CD4-positive, alpha-beta memory T cell (primary cell): ENCODE results near the gene GARRE1. TPM values are rescaled to one million over a fixed set of nuclear protein-coding genes. Genes with fewer than 3 reads are reported as not detected.
A peak's percentile ranks its signal among the peaks of the same experiment; 100 is the strongest.

Experiments
- CTCF ChIA-PET: fragments of 350-600 bp; sonication (Branson Sonifier 250); formaldehyde crosslinking; loops from one replicate; lab custom pipeline; 2021; ENCODE audit warnings: inconsistent platforms; ENCODE audit not compliant: partially characterized antibody; lab: Charles Lee
- POLR2A ChIA-PET: fragments of 350-600 bp; sonication (Branson Sonifier 250); formaldehyde crosslinking; loops from one replicate; lab custom pipeline; 2021; ENCODE audit not compliant: partially characterized antibody; lab: Charles Lee
- DNase-seq, 5 donors: peaks; one replicate each; pipeline versions ENCODE4 v3.0.0 to v3.0.0-alpha.2; 2020 to 2022; ENCODE audit warnings: mixed read lengths in 1 of 5
- H3K27ac ChIP-seq: one replicate; pipeline ENCODE4 v1.7.0; 2013; ENCODE audit warnings: low read depth, low read length
- H3K27me3 ChIP-seq: 2 replicates; pipeline ENCODE4 v1.7.0; 2013; ENCODE audit warnings: mild to moderate bottlenecking, low read length, moderate library complexity; ENCODE audit not compliant: insufficient read depth
- H3K36me3 ChIP-seq: 2 replicates; pipeline ENCODE4 v1.7.0; 2013; ENCODE audit warnings: mild to moderate bottlenecking, low read length, moderate library complexity; ENCODE audit not compliant: insufficient read depth
- H3K4me1 ChIP-seq: 2 replicates; pipeline ENCODE4 v1.7.0; 2013; ENCODE audit warnings: mild to moderate bottlenecking, low read length, moderate library complexity; ENCODE audit not compliant: insufficient read depth
- H3K4me3 ChIP-seq, 2 donors: one replicate each; pipeline ENCODE4 v1.7.0; 2013; ENCODE audit warnings: low read length in 2 of 2, mild to moderate bottlenecking in 1 of 2
- H3K9me3 ChIP-seq, 2 donors: one replicate each; pipeline ENCODE4 v1.7.0; 2013; ENCODE audit warnings: low read length in 2 of 2, control low read depth in 1 of 2; ENCODE audit not compliant: control insufficient read depth in 1 of 2
- H3K27ac Mint-ChIP-seq, 7 donors: one replicate each; pipeline ENCODE4 v1.8.0; 2020 to 2021; ENCODE audit warnings: mixed read lengths in 7 of 7, mild to moderate bottlenecking in 6 of 7, inconsistent platforms in 3 of 7, moderate library complexity in 3 of 7
- H3K27me3 Mint-ChIP-seq, 2 donors: one replicate each; pipeline ENCODE4 v1.8.0; 2020 to 2021; ENCODE audit warnings: mixed read lengths in 2 of 2
- H3K36me3 Mint-ChIP-seq, 2 donors: one replicate each; pipeline ENCODE4 v1.8.0; 2020 to 2021; ENCODE audit warnings: mixed read lengths in 2 of 2, inconsistent platforms in 1 of 2, mild to moderate bottlenecking in 1 of 2
- H3K4me1 Mint-ChIP-seq, 4 donors: one replicate each; pipeline ENCODE4 v1.8.0; 2020 to 2021; ENCODE audit warnings: mixed read lengths in 4 of 4, mild to moderate bottlenecking in 1 of 4
- H3K4me3 Mint-ChIP-seq, 8 donors: one replicate each; pipeline ENCODE4 v1.8.0; 2020 to 2021; ENCODE audit warnings: mixed read lengths in 8 of 8, mild to moderate bottlenecking in 7 of 8, moderate library complexity in 6 of 8, inconsistent platforms in 3 of 8
- H3K9me3 Mint-ChIP-seq, 8 donors: one replicate each; pipeline ENCODE4 v1.8.0; 2020 to 2021; ENCODE audit warnings: mixed read lengths in 8 of 8, mild to moderate bottlenecking in 5 of 8, inconsistent platforms in 3 of 8, moderate library complexity in 1 of 8
- intact Hi-C: fragments of 100-400 bp; cut with micrococcal nuclease; formaldehyde crosslinking; loops from one replicate; pipeline ENCODE4 v1.15.1; 2023
- polyA plus RNA-seq, 2 donors: library from polyadenylated mRNA; unstranded; fragments of 300-500 nt; fragmentation: Illumina TruSeq; gene quantifications; one replicate each; pipeline ENCODE4 v1.2.3, GENCODE V29; 2021
- total RNA-seq, 2 experiments: library from RNA; stranded (reverse); gene quantifications; one replicate each; pipeline ENCODE4 v1.2.3, GENCODE V29; 2021

Gene GARRE1
- total and polyA plus RNA-seq, 4 experiments from 2014 or later, result 3.5 to 48.2 (median 26.9) TPM

DNA sequence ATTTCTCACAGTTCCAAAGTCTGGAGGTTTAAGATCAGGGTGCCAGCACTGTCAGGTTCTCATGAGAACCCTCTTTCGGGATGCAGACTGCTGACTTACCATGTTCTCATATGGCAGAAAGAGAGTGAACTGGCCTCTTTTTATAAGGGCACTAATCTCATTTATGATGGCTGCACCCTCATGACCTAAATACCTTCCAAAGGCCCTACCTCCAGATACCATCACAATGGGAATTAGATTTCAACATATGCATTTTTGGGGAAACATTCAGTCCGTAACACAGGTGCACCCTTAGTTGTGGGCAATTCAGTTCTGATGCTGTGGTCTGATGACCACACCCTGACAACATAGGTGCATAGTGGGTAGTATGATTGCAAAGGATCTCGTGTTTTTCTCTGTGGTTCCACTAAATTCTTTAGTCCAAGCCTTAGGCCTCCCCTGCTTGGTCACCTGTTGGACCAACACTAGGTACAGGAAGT, 33.3 kb downstream of the GARRE1 start:
- POLR2A ChIA-PET, result interaction anchor here (0.6 kb wide), 1 partner anchor 9 kb away, joined by 5 read pairs; no protein-coding TSS in a partner anchor
- Histone ChIP-seq H3K4me1 (peaks cover 12% of the 10 kb centered on the region), H3K9me3 (no peaks in the 10 kb centered on the region), H3K27ac (no peak overlapping the region), H3K27me3 (no peaks in the 10 kb centered on the region), H3K36me3 (no peaks in the 10 kb centered on the region), H3K4me3 (no peak overlapping the region)
- Mint-ChIP-seq H3K4me3 (no peak overlapping the region), H3K36me3 (peaks cover 18 to 23% of the 10 kb centered on the region in 2 donors), H3K4me1 (peaks cover 13 to 29% (median 20%) of the 10 kb centered on the region in 4 donors), H3K27ac (peak overlapping the region in 1 of 7 donors; percentile 35), H3K9me3 (peaks cover 0 to 3% (median 0%) of the 10 kb centered on the region in 8 donors), H3K27me3 (no peaks in the 10 kb centered on the region)
- DNase-seq, result no peak
- intact Hi-C loops, result no loop called here
- CTCF ChIA-PET, result no interaction called here

GRCh38 chr19:34288381-34288780, 34.0 kb downstream of the GARRE1 start:
- Histone ChIP-seq H3K9me3 (no peaks in the 10 kb centered on the region), H3K4me3 (no peak overlapping the region), H3K27ac (no peak overlapping the region), H3K27me3 (no peaks in the 10 kb centered on the region), H3K36me3 (no peaks in the 10 kb centered on the region), H3K4me1 (peaks cover 9% of the 10 kb centered on the region)
- peaks cover 8 to 25% (median 14%) of the 10 kb centered on the region in 4 donors for H3K4me1 Mint-ChIP-seq
- intact Hi-C loops, result no loop called here
- H3K27ac Mint-ChIP-seq, result peak overlapping the region in 2 of 7 donors; percentile 19 to 42
- peaks cover 0 to 3% (median 0%) of the 10 kb centered on the region in 8 donors for H3K9me3 Mint-ChIP-seq
- H3K27me3 Mint-ChIP-seq, result no peaks in the 10 kb centered on the region
- ChIA-PET POLR2A (interaction anchor here (0.6 kb wide), 1 partner anchor 9 kb away, joined by 5 read pairs; no protein-coding TSS in a partner anchor), CTCF (no interaction called here)
- peaks cover 15 to 23% of the 10 kb centered on the region in 2 donors for H3K36me3 Mint-ChIP-seq
- no peak for DNase-seq
- H3K4me3 Mint-ChIP-seq, result no peak overlapping the region

- intact Hi-C loops, result no loop called here
- POLR2A ChIA-PET, result interaction anchor here (2.2 kb wide), 1 partner anchor 21 kb away, joined by 7 read pairs; no protein-coding TSS in a partner anchor
- no peak overlapping the region for H3K27ac Mint-ChIP-seq
Measured at GRCh38 chr19:34291235-34291634, 36.9 kb downstream of the GARRE1 start.

DNA sequence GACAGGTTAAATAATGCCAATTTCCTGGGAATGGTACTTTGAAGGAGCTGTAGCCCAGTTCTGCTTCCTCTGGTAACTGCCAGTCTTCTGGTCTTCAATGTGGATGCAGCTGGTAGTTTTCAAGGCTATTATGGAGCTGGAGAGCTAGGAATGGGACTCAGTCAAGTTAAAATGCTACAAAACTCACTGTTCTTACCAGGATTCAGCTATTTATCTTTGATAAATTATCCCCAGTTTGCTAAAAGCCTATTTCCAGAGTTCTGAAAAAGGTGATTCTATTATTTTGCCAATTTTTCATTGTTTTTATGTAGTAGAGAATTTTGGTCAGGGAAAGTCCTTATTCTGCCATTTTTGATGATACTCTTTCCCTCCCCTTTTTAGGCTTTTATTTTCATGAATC, 40.7 kb downstream of the GARRE1 start:
- no peaks in the 10 kb centered on the region for H3K4me1 ChIP-seq
- Mint-ChIP-seq H3K36me3 (peaks cover 6 to 14% of the 10 kb centered on the region in 2 donors), H3K4me1 (peaks cover 4 to 9% (median 7%) of the 10 kb centered on the region in 4 donors), H3K9me3 (no peaks in the 10 kb centered on the region), H3K4me3 (no peak overlapping the region), H3K27me3 (no peaks in the 10 kb centered on the region), H3K27ac (peak overlapping the region in 2 of 7 donors; percentile 23 to 37)
- H3K36me3 ChIP-seq, result no peaks in the 10 kb centered on the region
- intact Hi-C loops, result no loop called here
- no peak overlapping the region for H3K4me3 ChIP-seq
- CTCF ChIA-PET, result no interaction called here
- H3K27ac ChIP-seq, result no peak overlapping the region
- H3K27me3 ChIP-seq, result no peaks in the 10 kb centered on the region
- POLR2A ChIA-PET, result no interaction called here
- DNase-seq, result no peak
- no peaks in the 10 kb centered on the region for H3K9me3 ChIP-seq

More at GRCh38 chr19:34291235-34291634, 36.9 kb downstream of the GARRE1 start:
- no peak for DNase-seq
- peaks cover 9% of the 10 kb centered on the region for H3K4me1 ChIP-seq
- no peaks in the 10 kb centered on the region for H3K27me3 ChIP-seq
- Mint-ChIP-seq H3K9me3 (peaks cover 0 to 3% (median 0%) of the 10 kb centered on the region in 8 donors), H3K4me3 (no peak overlapping the region), H3K27me3 (no peaks in the 10 kb centered on the region), H3K4me1 (peaks cover 7 to 21% (median 14%) of the 10 kb centered on the region in 4 donors), H3K36me3 (peaks cover 12 to 20% of the 10 kb centered on the region in 2 donors)
- no peak overlapping the region for H3K27ac ChIP-seq
- H3K9me3 ChIP-seq, result no peaks in the 10 kb centered on the region
- H3K36me3 ChIP-seq, result no peaks in the 10 kb centered on the region
- CTCF ChIA-PET, result no interaction called here
- no peak overlapping the region for H3K4me3 ChIP-seq

GRCh38 chr19:34298891-34299520, 44.7 kb downstream of the GARRE1 start:
- intact Hi-C loops, result no loop called here
- Mint-ChIP-seq H3K27ac (peak overlapping the region in 6 of 7 donors; percentile 3 to 79 (median 41)), H3K4me1 (peaks cover 0 to 14% (median 8%) of the 10 kb centered on the region in 4 donors), H3K36me3 (peaks cover 14 to 28% of the 10 kb centered on the region in 2 donors), H3K4me3 (no peak overlapping the region), H3K9me3 (no peaks in the 10 kb centered on the region), H3K27me3 (no peaks in the 10 kb centered on the region)
- Histone ChIP-seq H3K4me1 (peaks cover 3% of the 10 kb centered on the region), H3K27me3 (no peaks in the 10 kb centered on the region), H3K27ac (no peak overlapping the region), H3K9me3 (no peaks in the 10 kb centered on the region), H3K4me3 (no peak overlapping the region), H3K36me3 (peaks cover 4% of the 10 kb centered on the region)
- ChIA-PET POLR2A (no interaction called here), CTCF (no interaction called here)
- no peak for DNase-seq

GRCh38 chr19:34299576-34299975, 45.2 kb downstream of the GARRE1 start:
- Mint-ChIP-seq H3K9me3 (no peaks in the 10 kb centered on the region), H3K27me3 (no peaks in the 10 kb centered on the region), H3K36me3 (peaks cover 14 to 28% of the 10 kb centered on the region in 2 donors), H3K4me1 (peaks cover 0 to 14% (median 8%) of the 10 kb centered on the region in 4 donors), H3K4me3 (no peak overlapping the region), H3K27ac (peak overlapping the region in 3 of 7 donors; percentile 30 to 77 (median 57))
- H3K4me1 ChIP-seq, result peaks cover 3% of the 10 kb centered on the region
- H3K4me3 ChIP-seq, result no peak overlapping the region
- H3K36me3 ChIP-seq, result peaks cover 4% of the 10 kb centered on the region
- no peak overlapping the region for H3K27ac ChIP-seq
- no peaks in the 10 kb centered on the region for H3K27me3 ChIP-seq
- ChIA-PET CTCF (interaction anchor here (0.9 kb wide), 1 partner anchor 31 kb away, joined by 3 read pairs; no protein-coding TSS in a partner anchor), POLR2A (no interaction called here)
- DNase-seq, result no peak
- H3K9me3 ChIP-seq, result no peaks in the 10 kb centered on the region
- intact Hi-C loops, result no loop called here

DNA sequence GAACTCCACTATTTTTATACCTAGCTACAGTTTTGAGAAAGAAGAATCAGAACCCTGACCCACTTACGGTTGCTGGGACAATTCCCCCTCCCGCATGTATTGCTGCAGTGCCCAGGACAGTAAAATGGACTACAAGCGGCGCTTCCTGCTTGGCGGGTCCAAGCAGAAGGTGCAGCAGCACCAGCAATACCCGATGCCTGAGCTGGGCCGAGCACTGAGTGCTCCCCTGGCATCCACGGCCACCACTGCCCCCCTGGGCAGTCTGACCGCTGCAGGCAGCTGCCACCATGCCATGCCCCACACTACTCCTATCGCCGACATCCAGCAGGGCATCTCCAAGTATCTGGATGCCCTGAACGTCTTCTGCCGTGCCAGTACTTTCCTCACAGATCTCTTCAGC, 46.0 kb downstream of the GARRE1 start:
- DNase-seq, result no peak
- Mint-ChIP-seq H3K4me3 (no peak overlapping the region), H3K9me3 (no peaks in the 10 kb centered on the region), H3K4me1 (peaks cover 4 to 19% (median 10%) of the 10 kb centered on the region in 4 donors), H3K27ac (peak overlapping the region in 4 of 7 donors; percentile 9 to 80 (median 58)), H3K27me3 (no peaks in the 10 kb centered on the region), H3K36me3 (peaks cover 19 to 34% of the 10 kb centered on the region in 2 donors)
- peaks cover 7% of the 10 kb centered on the region for H3K36me3 ChIP-seq
- H3K4me3 ChIP-seq, result no peak overlapping the region
- no peak overlapping the region for H3K27ac ChIP-seq
- ChIA-PET POLR2A (no interaction called here), CTCF (interaction anchor here (0.9 kb wide), 1 partner anchor 31 kb away, joined by 3 read pairs; no protein-coding TSS in a partner anchor)
- peaks cover 3% of the 10 kb centered on the region for H3K4me1 ChIP-seq
- intact Hi-C loops, result no loop called here
- H3K9me3 ChIP-seq, result no peaks in the 10 kb centered on the region
- H3K27me3 ChIP-seq, result no peaks in the 10 kb centered on the region
